Measurements from ENCODE around the gene KCNK13.
"Not testable (repeated sequence)": the region's sequence is repeated elsewhere in the genome, so short reads cannot be mapped to it uniquely, and the experiment has no call there.

The KCNK13 gene

DNA sequence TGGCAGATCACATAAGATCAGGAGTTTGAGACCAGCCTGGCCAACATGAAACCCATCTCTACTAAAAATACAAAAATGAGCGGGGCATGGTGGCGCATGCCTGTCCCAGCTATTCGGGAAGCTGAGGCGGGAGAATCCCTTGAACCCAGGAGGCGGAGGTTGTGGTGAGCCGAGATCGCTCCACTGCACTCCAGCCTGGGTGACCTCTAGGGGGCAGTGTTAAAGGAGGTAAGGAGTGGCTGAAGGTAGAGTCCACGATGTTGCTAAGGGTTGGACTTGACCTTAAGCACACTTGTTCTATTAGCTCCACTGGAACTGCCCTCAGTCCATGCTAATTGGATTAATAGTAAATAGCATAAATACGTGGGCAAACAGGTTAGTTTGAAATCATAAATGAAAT lies 132.1 kb downstream of the KCNK13 start:
- no peak for DNase-seq (ENCODE audit: low read depth in 3 of 3)

DNA sequence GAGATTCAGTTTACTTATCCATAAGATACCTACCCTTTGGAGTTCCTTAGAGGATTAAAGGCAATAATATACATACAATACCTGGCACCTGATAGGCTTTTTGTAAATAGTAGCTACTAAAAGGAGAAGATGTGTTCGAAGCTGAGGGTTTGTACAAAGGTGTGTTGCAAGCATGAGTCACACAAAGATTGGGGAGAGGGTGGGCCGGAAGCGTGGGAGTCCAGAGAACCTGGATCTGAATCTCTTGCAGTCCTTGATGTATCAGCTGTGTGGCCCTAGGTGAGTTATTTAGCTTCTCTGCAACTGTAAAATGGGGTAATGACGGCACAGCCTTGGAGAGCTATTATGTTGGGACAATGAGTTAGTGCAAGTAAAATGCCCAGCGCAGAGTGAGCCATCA lies 132.9 kb downstream of the KCNK13 start:
- no peak for DNase-seq (ENCODE audit: low read depth in 3 of 3)

DNA sequence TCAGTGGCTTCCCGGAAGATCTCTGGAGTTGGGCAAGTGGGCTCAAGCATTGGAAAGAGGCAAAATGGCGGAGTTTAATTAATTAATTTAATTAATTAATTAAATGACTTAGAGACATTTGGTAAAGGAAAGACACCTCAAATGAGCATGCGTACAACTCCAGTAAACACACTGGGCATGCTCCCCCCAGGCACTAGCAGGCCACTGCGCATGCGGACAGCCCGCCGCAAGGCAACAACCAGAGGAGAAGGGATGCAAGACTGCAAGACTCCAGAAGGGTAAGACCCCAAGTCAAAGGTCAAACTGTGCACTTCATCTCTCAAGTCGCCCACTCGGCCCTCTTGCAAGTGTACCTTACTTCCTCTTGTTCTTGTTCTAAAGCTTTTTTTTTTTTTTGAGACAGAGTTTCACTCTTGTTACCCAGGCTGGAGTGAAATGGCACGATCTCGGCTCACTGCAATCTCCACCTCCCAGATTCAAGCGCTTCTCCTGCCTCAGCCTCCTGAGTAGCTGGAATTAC lies 136.8 kb downstream of the KCNK13 start:
- no peak for DNase-seq (ENCODE audit: low read depth in 3 of 3)

DNA sequence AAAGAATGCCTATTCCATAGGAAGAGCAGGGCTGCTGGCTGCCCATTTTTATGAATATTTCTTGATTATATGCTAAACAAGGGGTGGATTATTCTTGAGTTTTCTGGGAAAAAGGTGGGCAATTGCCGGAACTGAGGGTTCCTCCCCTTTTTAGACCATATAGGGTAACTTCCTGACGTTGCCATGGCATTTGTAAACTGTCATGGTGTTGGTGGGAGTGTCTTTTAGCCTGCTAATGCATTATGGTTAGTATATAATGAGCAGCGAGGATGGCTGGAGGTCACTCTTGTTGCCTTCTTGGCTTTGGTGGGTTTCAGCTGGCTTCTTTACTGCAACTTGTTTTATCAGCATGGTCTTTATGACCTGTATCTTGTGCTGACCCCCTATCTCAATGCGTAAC lies 138.8 kb downstream of the KCNK13 start:
- not testable (repeated sequence) for DNase-seq (ENCODE audit: low read depth in 3 of 3)

DNA sequence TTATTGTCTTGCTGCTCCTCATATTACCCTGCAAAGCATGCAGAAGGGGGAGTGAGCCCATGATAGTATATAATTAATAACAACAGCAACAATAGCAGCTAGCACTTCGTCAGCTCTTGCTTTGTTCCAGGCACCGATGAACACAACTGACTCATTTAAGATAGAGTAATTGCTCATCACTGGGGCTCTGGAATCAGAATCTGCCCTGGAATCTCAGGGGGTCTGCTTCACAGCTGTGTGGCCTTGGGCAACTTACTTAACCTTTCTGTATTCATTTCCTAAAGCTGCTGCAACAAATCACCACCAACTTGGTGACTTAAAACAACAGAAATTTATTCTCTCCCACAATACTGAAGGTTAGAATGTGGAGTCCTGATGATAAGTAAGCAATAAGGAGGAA lies 139.6 kb downstream of the KCNK13 start:
- DNase-seq (ENCODE audit: low read depth in 3 of 3) = no peak

DNA sequence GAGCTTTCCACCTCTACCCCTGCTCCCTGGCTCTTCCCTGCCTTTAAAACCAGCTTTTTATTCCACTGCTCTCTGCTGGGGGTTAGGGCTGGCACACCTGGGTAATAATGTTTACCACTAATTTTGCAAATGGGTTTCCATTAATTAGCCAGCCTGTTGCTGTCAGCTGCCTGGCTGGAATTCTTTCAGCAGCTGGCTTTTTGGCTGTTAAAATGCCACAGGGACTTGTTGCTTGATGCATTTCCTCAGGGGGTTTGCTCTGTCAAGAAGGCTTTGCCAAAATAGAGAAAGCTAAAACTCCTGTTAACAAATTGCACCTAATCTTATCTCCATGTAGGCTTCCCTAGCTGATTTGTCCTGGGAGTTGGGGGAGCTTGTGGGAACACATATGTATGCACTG lies 142.7 kb downstream of the KCNK13 start:
- DNase-seq (ENCODE audit: low read depth in 3 of 3) = no peak

DNA sequence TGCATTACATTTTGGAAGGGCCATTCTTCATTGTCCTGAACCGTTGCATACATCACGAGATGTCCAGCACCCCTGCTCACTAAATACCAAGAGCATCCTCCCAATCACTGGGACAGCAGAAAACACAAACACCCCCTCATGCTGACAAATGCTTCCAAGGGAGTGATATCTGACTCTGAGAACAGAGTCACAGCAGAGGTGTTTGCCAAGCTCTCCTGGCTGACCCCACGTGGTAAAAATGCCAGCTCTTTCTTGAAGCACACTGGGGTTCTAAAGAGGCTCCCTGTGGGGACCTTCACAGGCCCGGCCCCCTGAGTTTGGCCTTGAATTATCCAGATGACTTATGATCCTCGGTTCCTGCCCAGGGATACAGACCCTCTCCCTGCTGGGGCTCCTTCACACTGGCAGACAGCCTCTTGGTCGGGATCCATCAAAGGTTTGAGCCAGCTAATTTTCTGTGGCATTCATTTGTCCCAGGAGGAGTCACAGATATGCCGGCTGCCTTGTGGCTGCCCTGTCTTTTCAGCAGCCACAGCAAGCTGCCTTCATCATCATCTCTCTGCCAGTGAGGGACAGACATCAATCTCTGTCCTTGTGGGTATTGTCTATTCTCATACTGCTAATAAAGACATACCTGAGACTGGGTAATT lies 151.4 kb downstream of the KCNK13 start:
- DNase-seq (ENCODE audit: low read depth in 3 of 3) = no peak

DNA sequence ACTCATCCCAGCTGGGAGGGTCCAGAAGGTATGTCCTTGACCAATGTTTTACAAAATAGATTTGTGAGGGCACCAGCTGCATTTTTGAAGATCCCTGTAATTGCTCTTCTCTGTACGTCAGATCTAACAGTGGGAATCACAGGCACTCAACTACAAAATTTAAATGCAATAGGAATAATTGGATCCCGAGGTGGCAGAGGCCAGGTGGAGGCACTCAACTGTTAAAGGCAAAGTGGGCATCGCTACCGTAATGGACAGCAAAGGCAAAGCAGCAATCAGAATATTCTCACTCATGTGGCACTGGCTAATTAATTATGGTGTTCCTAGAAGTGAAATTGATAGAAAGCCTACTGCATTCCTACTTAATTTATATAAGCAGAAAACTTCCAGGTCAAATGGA lies 166.7 kb downstream of the KCNK13 start:
- no peak for DNase-seq (ENCODE audit: low read depth in 3 of 3)

DNA sequence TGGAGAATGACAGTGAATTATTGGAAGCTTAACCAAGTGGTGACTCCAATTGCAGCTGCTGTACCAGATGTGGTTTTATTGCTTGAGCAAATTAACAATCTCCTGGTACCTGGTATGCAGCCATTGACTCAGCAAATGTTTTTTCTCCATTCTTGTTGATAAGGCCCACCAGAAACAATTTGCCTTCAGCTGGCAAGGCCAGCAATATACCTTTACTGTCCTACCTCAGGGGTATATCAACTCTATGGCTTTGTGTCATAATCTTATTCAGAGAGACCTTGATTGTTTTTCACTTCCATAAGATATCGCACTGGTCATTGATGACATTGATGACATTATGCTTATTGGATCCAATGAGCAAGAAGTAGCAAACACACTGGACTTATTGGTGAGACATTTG lies 168.1 kb downstream of the KCNK13 start:
- not testable (repeated sequence) for DNase-seq (ENCODE audit: low read depth in 3 of 3)
